BJ (cell line): ENCODE data around the gene S1PR1. TPM values are rescaled to one million over a fixed set of nuclear protein-coding genes. Genes with fewer than 3 reads are reported as not detected.
A peak's percentile ranks its signal among the peaks of the same experiment; 100 is the strongest.
"Not testable (repeated sequence)": the region's sequence is repeated elsewhere in the genome, so short reads cannot be mapped to it uniquely, and the experiment has no call there.

Experiments
- CTCF ChIA-PET: fragments of 350-600 bp; formaldehyde crosslinking; extraction: SDS; loops from one replicate; lab custom pipeline; 2021; ENCODE audit warnings: antibody characterized with exemption, inconsistent platforms; lab: Yijun Ruan, JAX
- POLR2A ChIA-PET: fragments of 300-600 bp; sonication (Branson Sonifier 250); formaldehyde crosslinking; extraction: SDS; loops from one replicate; lab custom pipeline; 2021; ENCODE audit warnings: antibody characterized with exemption; lab: Charles Lee
- DNase-seq: peaks from one replicate; pipeline ENCODE4 v3.0.0-alpha.2; 2011; ENCODE audit warnings: low read depth
- H3K27me3 ChIP-seq: 2 replicates; pipeline ENCODE4 v1.6.0; 2011; ENCODE audit warnings: low read length; ENCODE audit not compliant: control insufficient read depth, insufficient read depth
- H3K36me3 ChIP-seq: 2 replicates; pipeline ENCODE4 v1.5.1; 2011; ENCODE audit warnings: low read length; ENCODE audit not compliant: control insufficient read depth, insufficient read depth
- H3K4me3 ChIP-seq: 2 replicates; pipeline ENCODE4 v1.5.1; 2011; ENCODE audit warnings: low read depth, mild to moderate bottlenecking, control low read depth, low read length
- polyA plus RNA-seq: library from polyadenylated mRNA; depleted of rRNA; stranded (reverse); fragments of >200 nt; gene quantifications from 2 replicates; pipeline ENCODE4 v1.2.3, GENCODE V29; 2011
- TF ChIP-seq, protein P1 (sequence below): IDR thresholded peaks from 2 replicates; pipeline ENCODE4 v1.5.1; 2011; ENCODE audit warnings: low read depth, mild to moderate bottlenecking, control low read depth, inconsistent platforms, low read length, moderate library complexity; ENCODE audit not compliant: insufficient read depth

Gene S1PR1
- polyA plus RNA-seq, 1 experiment, result 12.2 TPM

DNA sequence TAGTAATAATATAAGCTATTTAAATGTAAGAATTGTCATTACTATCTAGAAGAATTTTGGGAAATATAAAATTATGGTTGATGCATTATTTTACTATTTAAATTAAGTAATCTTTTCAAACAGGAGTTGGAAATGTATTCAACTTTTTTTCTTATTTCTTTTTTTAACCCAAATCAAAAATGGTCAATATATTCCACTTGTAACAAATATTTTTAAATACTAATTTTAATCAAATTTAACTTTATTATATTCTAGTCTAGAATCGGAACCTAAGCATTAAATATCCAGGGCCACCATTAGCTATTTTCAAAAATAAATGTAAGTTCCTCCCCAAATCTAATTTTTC is 37.2 kb upstream of the S1PR1 start:
- Histone ChIP-seq H3K4me3 (no peak overlapping the region), H3K36me3 (no peaks in the 10 kb centered on the region), H3K27me3 (no peaks in the 10 kb centered on the region)
- POLR2A ChIA-PET, result no interaction called here
- TF ChIP-seq, protein P1, sequence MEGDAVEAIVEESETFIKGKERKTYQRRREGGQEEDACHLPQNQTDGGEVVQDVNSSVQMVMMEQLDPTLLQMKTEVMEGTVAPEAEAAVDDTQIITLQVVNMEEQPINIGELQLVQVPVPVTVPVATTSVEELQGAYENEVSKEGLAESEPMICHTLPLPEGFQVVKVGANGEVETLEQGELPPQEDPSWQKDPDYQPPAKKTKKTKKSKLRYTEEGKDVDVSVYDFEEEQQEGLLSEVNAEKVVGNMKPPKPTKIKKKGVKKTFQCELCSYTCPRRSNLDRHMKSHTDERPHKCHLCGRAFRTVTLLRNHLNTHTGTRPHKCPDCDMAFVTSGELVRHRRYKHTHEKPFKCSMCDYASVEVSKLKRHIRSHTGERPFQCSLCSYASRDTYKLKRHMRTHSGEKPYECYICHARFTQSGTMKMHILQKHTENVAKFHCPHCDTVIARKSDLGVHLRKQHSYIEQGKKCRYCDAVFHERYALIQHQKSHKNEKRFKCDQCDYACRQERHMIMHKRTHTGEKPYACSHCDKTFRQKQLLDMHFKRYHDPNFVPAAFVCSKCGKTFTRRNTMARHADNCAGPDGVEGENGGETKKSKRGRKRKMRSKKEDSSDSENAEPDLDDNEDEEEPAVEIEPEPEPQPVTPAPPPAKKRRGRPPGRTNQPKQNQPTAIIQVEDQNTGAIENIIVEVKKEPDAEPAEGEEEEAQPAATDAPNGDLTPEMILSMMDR, result no peak
- DNase-seq, result no peak
- CTCF ChIA-PET, result interaction anchor here (1.4 kb wide), 1 partner anchor 10 kb away, joined by 4 read pairs; no protein-coding TSS in a partner anchor

DNA sequence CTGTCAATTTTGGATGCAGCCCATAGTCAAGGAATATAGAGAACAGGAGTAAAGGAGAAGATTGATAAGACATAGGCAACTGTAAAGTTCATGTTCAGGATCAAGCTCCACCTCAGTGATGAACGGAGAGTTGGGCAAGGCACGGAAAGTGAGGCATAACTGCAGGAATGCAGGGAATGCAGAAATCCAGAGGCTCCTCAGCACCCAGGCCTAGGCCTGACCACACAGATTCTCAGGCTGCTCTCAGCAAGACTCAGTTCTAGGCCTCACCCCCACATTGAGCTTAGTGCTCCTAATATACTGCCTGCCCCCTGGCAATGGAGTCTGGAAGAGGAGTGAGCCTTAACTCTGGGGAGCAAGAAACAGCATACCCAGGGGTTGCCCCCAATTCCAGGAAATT is 36.3 kb upstream of the S1PR1 start:
- ChIA-PET POLR2A (interaction anchor here (0.7 to 1.0 kb wide), 2 partner anchors 10 to 137 kb away, joined by 3 to 7 read pairs; no protein-coding TSS in a partner anchor), CTCF (interaction anchor here (0.9 to 1.4 kb wide), 2 partner anchors 11 to 15 kb away, joined by 3 to 4 read pairs; no protein-coding TSS in a partner anchor)
- TF ChIP-seq, protein P1, result no peak
- no peak overlapping the region for H3K4me3 ChIP-seq
- H3K36me3 ChIP-seq, result no peaks in the 10 kb centered on the region
- no peaks in the 10 kb centered on the region for H3K27me3 ChIP-seq
- DNase-seq, result peak; percentile 59

DNA sequence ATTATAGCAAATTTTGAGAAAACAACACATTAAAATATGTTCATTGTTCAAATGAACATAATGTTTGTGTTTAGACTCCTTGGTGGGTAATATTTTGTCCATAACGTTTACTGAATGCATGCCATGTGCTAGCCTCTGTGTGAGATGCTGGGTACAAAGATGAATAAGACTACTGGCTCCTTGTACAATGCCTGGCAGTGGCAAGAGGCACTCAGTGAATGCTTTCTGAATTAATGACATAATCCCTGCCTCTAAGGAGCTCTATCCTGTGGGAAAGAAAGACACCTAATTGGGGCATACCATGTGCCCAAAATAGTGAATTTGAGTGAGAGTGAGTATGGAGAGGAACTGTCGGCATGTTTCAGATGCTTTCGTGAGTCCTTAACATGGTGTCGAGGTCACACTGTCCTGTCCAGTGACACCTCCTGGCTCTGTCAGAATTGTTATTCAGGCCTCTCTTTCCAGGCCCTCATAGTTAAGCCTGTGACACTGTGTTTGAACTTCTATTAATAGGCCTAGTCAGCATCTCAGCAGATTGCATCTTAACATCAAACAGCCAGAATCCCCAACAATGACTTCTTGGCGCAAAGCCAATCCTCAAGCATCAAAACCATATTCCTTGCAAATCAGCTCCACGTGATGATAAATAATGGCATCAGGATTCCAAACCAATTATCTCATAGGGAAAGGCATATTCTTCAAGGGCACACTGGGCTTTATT is 32.8 kb upstream of the S1PR1 start:
- TF ChIP-seq, protein P1, result no peak
- Histone ChIP-seq H3K27me3 (no peaks in the 10 kb centered on the region), H3K4me3 (no peak overlapping the region), H3K36me3 (no peaks in the 10 kb centered on the region)
- POLR2A ChIA-PET, result no interaction called here
- CTCF ChIA-PET, result interaction anchor here (0.6 to 0.9 kb wide), 2 partner anchors 85 to 1027 kb away, joined by 3 to 4 read pairs; no protein-coding TSS in a partner anchor
- DNase-seq, result peak; percentile 35

DNA sequence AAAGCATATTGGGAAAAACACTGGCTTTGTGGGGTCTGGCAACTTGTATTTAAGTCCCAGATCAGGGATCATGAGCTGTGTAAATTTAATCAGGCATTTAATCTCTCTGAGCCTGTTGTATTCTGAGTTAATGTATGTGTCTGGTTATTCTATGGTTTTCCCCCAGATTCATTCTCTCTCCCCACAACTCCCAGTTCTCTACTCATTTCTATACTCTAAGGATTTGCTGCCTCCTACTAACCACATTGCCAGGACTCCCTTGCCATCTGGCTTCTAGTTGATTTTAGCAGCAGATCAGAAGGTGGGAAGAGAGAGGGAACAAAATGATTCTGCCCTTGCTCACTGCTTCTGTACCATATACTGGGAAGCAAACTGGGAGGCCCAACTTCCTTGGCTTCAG is 31.4 kb upstream of the S1PR1 start:
- TF ChIP-seq, protein P1, result no peak
- CTCF ChIA-PET, result interaction anchor here (0.6 kb wide), 1 partner anchor 431 kb away, joined by 4 read pairs; no protein-coding TSS in a partner anchor
- POLR2A ChIA-PET, result no interaction called here

DNA sequence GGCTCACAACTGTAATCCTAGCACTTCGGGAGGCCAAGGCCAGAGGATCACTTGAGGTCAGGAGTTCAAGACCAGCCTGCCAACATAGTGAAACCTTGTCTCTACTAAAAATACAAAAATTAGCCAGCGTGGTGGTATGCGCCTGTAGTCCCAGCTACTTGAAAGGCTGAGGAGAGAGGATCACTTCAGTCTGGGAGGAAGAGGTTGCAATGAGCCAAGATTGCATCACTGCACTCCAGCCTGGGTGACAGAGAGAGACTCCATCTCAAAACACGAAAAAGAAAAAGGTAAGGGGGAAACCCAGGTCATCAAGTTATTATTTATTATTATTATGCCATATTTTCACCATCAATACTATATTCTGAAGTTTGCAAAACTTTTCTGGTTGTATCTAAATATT is 30.7 kb upstream of the S1PR1 start:
- H3K27me3 ChIP-seq, DNase-seq, H3K36me3 ChIP-seq, CTCF ChIA-PET, H3K4me3 ChIP-seq, POLR2A ChIA-PET: not testable (repeated sequence)

More for the DNA sequence above, 31.4 kb upstream of the S1PR1 start:
- Histone ChIP-seq H3K36me3 (no peaks in the 10 kb centered on the region), H3K27me3 (no peaks in the 10 kb centered on the region), H3K4me3 (no peak overlapping the region)
- no peak for DNase-seq

DNA sequence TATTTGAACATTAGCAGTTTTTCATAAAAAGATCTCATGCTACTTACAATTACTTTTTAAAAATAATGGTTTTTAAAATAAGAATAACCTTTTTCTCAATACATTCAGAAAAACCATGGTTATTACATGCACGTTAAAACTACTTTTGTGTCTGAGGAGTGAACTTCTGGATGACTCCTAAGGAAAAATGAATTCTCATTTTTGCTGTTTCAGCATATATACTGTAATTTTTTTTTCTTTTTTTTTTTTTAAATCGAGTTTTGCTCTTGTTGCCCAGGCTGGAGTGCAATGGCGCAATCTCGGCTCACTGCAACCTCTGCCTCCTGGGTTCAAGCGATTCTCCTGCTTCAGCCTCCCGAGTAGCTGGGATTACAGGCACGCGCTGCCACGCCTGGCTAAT is 29.5 kb upstream of the S1PR1 start:
- POLR2A ChIA-PET, result not testable (repeated sequence)

More for the DNA sequence above, 29.5 kb upstream of the S1PR1 start:
- H3K36me3 ChIP-seq, H3K4me3 ChIP-seq, H3K27me3 ChIP-seq, DNase-seq, CTCF ChIA-PET: not testable (repeated sequence)
